HG02973 (cell line): ENCODE measurements around the gene SIGLEC5.

ENCODE experiments used
- ATAC-seq: cut with Tn5 transposase; IDR thresholded peaks from one replicate; pipeline ENCODE4 v1.9.1; 2021; ENCODE audit warnings: moderate library complexity; ENCODE audit not compliant: unreplicated experiment

Gene SIGLEC5

DNA sequence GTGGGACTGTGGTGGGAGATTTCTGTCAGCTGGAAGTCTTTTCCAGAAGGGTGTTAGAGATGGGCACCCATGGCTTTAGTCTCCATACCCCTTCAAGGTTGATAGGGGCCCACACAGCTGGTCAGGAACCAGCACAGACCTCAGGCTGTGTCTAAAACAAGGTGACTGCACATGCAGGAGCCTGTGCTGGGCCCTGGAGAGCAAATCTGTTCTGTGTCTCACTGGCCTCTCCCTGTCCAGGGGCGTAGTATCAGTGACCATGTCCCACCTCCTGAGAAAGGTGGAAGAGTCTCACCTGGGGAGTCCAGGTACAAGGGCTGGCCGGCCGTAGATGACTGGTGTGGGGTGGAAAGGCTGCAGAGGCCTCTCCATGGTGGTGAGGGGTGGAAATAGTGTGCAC lies 39.8 kb downstream of the SIGLEC5 start:
- ATAC-seq = no peak

DNA sequence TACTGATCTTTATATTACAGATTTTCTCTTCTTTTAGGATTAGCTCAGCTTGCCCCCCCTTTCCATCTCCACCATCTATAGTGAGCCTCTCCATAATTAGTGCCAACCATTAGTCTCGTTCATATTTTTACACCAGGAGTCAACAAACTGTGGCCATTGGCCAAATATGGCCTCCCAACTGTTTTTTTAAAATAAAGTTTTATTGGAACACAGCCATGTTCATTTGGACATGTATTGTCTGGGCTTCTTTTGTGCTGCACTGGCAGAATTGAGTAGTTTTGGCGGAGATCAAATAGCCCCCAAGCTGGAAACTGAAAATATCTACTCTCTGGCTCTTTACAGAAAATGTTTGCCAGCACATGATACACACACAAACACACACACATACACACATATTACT lies 40.7 kb downstream of the SIGLEC5 start:
- ATAC-seq = no peak

DNA sequence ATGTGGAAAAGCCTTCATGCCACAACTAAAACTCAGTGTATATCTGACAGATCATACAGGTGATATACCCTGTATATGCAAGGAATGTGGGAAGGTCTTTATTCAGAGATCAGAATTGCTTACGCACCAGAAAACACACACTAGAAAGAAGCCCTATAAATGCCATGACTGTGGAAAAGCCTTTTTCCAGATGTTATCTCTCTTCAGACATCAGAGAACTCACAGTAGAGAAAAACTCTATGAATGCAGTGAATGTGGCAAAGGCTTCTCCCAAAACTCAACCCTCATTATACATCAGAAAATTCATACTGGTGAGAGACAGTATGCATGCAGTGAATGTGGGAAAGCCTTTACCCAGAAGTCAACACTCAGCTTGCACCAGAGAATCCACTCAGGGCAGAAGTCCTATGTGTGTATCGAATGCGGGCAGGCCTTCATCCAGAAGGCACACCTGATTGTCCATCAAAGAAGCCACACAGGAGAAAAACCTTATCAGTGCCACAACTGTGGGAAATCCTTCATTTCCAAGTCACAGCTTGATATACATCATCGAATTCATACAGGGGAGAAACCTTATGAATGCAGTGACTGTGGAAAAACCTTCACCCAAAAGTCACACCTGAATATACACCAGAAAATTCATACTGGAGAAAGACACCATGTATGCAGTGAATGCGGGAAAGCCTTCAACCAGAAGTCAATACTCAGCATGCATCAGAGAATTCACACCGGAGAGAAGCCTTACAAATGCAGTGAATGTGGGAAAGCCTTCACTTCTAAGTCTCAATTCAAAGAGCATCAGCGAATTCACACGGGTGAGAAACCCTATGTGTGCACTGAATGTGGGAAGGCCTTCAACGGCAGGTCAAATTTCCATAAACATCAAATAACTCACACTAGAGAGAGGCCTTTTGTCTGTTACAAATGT lies 42.7 kb downstream of the SIGLEC5 start:
- ATAC-seq = no peak

DNA sequence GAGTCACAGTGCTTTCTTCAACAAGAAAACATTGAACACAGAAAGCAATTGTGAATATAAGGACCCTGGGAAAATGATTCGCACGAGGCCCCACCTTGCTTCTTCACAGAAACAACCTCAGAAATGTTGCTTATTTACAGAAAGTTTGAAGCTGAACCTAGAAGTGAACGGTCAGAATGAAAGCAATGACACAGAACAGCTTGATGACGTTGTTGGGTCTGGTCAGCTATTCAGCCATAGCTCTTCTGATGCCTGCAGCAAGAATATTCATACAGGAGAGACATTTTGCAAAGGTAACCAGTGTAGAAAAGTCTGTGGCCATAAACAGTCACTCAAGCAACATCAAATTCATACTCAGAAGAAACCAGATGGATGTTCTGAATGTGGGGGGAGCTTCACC lies 43.4 kb downstream of the SIGLEC5 start:
- ATAC-seq = no peak

DNA sequence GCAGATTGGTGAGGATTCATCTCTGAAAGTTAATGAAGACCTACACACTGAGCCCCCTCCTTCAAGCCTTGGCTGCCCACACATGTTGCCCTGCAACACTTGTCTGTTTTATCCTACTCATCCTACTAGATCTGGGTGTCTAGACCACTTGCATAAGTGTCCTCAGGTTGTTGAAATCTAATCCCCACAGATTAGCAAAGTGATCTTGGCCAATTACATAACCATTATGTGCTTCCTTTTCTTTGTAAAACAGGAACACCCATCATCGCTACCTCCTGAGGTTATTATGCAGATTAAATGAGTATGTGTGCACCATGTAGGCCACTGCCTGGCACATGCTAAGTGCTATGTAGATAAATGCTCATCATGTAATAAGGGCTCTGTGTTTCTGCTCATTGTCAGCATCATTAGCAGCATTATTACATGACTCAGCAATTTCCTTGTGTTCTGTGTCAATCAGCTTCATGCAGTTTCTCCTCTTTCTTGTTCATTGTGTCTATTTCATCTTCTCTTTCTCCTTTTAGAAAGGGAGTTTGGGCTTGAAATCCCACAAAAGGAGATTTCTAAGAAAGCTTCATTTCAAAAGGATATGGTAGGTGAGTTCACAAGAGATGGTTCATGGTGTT lies 44.0 kb downstream of the SIGLEC5 start:
- no peak for ATAC-seq

DNA sequence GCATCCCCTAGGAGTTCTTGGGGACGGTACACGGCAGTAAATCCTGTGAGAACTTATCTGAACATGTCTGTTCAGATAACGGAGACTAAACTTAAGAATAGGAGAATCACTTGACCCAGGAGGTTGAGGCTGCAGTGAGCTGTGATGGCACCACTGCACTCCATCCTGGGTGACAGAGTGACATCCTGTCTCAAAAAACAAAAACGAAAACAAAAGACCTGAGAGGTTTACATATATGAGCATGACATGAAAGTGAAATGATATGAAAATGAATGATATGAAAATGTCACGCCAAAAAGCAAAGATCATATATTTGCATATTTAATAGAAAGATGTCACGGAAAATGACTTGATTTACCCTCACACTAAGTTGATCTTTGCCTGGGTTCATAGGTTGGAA lies 53.4 kb downstream of the SIGLEC5 start:
- ATAC-seq = no peak

DNA sequence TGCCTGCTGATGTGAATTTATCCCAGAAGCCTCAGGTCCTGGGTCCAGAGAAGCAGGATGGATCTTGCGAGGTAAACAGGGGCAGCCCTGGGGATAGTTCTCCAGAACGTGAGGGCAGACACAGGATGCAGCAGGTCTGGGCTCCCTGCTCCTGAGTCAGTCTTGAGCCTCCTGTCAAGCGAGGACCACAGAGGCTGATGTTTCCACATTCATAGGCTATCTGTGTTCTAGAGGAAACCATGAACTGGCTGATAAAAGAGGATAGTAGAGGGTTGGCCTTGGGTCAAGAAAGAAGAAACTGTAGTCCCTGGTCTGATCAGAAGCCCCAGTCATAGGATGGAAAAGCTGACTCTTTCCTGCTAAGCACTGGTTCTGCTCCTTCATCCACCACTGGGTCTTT lies 56.9 kb downstream of the SIGLEC5 start:
- ATAC-seq = no peak

DNA sequence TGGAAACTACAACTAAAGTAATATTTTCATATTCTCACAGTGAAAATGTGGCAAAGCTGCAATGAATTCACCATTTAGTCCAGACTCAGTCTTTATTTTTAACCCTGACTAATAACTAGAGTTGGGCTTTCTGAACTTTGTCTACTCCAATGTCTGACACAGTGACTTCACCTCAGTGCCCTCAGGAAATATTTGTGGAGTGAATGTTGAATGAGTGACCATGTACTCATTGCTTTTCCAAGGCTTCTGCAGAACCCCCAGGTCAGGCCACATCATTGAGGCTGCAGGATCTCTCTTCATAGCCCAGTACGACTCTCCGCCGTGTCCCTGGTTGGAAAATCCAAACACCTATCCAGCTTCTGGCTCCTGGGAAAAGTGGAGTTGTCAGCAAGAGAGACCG lies 57.3 kb downstream of the SIGLEC5 start:
- no peak for ATAC-seq

DNA sequence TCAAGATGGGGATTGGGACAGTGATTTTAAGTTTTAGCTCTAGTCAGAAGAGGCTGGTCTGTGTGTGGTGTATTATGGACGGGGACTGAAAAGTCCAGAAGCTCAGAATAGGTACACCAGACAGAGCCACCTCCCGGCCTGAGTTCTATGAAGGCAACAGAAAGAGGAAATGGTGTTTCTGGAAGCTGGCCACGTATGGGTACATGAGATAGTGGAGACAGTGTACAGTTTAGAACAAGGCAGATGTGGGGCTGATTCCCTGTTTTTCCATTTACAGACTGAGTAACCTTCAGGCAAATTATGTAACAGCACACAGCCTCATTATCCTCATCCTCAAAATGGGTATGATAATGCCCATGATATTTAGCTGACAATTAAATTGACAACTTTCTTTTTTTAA lies 57.8 kb downstream of the SIGLEC5 start:
- no peak for ATAC-seq

DNA sequence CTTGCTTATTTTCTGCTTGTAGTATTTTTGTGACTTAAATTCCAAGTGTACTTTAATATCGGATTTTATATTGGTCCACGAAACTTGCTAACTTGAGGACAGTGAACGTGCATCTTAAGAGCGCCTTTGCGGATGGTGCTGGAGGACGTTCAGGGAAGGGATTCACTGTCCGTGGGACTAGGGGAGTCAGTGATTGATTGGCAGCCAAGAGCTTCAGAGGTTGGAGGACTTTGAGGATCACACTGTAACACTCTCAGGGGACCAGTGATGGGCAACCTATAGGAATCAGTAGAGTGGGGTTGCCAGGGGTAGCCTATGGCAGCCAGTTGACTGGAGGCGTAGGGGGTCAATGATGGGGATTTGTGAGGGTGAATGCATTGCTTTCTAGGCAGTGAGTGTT lies 58.6 kb downstream of the SIGLEC5 start:
- no peak for ATAC-seq

DNA sequence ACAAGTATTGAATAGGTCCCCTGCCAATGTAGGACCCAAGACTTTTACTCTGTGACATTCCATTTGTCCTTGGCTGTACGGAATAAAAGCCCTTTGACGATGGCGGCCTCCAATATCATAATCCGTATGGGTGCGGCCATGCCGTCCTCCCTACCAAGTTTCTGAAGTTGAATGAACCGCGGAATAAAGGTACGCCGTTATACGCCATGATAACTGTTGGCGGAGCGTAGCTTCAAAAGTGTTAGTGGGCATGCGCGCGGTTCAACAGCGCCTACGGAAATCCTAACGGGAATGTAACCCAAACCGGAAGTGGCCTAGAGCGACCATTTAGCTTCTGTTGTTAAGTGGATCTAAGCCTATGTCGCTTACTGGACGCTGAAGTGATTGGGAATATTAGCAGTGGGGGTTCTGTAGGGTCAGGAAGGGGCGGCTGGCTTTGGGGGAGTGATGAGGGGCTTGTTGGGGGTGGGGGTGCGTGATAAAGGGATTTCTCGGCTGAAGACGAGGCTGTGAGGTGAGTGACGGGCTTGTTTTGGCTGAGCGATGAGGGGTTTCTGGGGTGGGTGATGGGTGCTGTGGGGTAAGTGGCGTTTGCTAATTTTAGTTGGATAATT lies 59.1 kb downstream of the SIGLEC5 start, which contains the start of gene ZNF175:
ZNF175 (plus strand) TSS at position 322 of the 614 bp plus-strand sequence. CDS start 2,047 bp downstream, outside the sequence.
- ATAC-seq = peak; percentile 79

DNA sequence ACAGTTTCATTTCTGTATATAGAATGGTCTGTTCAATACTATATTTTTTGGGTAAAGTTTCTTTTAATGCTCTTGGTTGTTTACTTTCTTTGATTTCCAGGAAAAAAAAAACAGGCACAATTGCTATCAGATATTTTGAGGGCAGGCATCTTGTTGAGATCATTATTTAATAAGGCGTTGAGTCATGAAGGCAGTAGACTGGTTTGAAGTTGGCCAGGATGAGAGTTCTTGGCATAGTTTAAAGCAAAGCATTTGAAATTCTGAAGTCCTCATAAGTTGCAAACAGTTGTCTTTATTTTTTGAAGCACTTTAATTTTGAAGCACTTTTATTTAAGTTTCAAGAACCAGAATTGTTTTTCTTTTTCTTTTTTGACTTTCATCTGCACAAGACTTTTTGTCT lies 61.7 kb downstream of the SIGLEC5 start:
- ATAC-seq = no peak

DNA sequence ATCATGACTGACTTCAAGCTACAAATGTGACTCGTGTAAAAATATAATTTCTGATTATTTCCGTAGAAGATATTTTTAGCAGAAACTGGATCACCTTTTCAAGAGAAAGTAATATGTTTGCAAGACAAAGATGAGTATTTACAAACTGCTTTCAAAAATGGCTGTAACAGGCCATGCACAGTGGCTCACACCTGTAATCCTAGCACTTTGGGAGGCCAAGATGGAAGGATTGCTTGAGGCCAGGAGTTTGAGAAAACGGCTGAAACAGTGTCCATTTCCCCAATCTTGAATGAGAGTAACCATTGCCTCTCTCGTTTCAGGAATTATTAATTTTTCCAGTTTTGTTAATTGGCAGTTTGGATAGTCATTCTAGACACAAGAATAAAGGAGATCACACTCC lies 62.6 kb downstream of the SIGLEC5 start:
- ATAC-seq = no peak

DNA sequence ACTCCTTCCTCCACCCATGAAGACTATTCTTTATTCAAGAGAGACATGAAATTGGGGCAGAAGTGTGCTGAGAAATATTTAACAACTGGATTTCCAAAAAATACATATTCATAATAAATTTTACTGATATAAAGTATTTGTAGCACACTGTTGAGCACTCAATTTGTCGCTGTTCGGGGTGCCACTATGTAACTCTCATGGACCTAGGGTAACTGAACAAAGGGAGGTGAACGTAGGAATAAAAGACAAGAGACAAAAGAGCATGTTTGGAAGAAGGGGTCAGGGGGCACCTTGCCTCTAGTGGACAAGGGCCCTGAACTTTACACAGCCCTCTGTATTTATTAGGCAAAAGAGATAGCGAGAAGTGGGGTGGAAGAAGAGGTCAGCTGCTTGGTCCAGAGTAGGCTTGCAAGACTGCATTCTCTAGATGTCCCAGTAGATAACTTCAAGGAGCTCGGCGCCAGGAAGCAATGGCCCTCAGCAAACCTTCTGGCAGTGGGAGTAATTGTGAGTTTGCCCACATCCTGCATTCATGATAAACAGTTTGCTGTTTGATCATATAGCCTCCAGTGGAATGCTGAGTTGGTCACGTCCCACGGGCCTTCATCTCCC lies 63.6 kb downstream of the SIGLEC5 start:
- ATAC-seq = no peak

DNA sequence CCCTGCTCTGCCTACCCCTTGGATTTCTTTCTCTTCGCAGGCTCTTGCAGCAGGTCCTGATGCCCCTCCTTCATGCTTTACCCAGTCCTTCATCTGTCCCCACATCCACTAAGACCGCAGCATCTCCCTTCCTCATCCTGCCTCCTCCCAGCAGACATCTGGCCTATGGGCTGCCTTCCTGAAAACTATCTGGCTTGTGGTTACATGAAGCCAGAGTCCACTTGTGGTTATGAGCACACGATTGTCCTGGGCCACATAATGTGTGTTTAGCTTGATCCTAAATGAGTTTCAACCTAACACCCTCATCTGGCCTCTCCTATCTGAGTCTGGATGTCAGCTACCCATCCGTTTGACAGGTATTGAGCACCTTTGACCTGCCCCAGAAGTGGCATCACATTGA lies 64.6 kb downstream of the SIGLEC5 start:
- no peak for ATAC-seq

DNA sequence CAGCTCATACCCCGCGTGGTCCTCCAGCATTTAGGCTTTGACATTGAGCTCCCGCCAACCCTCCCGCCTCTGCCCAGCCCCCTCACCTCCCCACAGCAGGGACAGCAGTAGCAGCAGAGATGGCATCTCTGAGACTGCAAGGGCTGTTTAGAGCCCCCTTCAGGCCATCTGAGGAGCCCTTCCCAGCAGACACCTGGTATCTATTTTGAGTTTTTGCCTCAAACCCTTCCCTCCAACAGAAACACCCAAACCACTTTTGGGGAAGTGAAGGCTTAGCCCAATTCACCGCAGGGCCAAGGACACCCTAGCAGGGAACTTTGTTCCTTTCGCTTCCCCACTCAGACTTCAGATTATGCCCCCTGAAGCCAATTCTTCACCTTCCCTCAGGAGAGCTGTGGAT lies 65.4 kb downstream of the SIGLEC5 start:
- ATAC-seq = no peak
